Activated naive CD4-positive, alpha-beta T cell treated with anti-CD3 and anti-CD28 coated beads, Interleukin-2, amount 10 ng/mL, durations not matched to agents 7 days and 5 days (primary cell): Measurements from ENCODE around the gene PPP1R11.
A peak's percentile ranks its signal among the peaks of the same experiment; 100 is the strongest.

Source experiments
- CTCF ChIA-PET: fragments of 350-600 bp; sonication (Branson Sonifier 250); formaldehyde crosslinking; loops from one replicate; lab custom pipeline; 2021; ENCODE audit warnings: antibody characterized with exemption; lab: Charles Lee
- DNase-seq: peaks from one replicate; pipeline ENCODE4 v3.0.0-alpha.2; 2020
- H3K27ac Mint-ChIP-seq: one replicate; pipeline ENCODE4 v1.8.0; 2021; ENCODE audit warnings: mild to moderate bottlenecking, moderate library complexity, mixed read lengths
- H3K27me3 Mint-ChIP-seq: one replicate; pipeline ENCODE4 v1.8.0; 2021; ENCODE audit warnings: mild to moderate bottlenecking, mixed read lengths
- H3K36me3 Mint-ChIP-seq: one replicate; pipeline ENCODE4 v1.8.0; 2021; ENCODE audit warnings: mixed read lengths
- H3K4me1 Mint-ChIP-seq: one replicate; pipeline ENCODE4 v1.8.0; 2021; ENCODE audit warnings: mixed read lengths
- H3K4me3 Mint-ChIP-seq: one replicate; pipeline ENCODE4 v1.8.0; 2021; ENCODE audit warnings: mild to moderate bottlenecking, moderate library complexity, mixed read lengths
- H3K9me3 Mint-ChIP-seq: one replicate; pipeline ENCODE4 v1.8.0; 2021; ENCODE audit warnings: mixed read lengths

Gene PPP1R11

DNA sequence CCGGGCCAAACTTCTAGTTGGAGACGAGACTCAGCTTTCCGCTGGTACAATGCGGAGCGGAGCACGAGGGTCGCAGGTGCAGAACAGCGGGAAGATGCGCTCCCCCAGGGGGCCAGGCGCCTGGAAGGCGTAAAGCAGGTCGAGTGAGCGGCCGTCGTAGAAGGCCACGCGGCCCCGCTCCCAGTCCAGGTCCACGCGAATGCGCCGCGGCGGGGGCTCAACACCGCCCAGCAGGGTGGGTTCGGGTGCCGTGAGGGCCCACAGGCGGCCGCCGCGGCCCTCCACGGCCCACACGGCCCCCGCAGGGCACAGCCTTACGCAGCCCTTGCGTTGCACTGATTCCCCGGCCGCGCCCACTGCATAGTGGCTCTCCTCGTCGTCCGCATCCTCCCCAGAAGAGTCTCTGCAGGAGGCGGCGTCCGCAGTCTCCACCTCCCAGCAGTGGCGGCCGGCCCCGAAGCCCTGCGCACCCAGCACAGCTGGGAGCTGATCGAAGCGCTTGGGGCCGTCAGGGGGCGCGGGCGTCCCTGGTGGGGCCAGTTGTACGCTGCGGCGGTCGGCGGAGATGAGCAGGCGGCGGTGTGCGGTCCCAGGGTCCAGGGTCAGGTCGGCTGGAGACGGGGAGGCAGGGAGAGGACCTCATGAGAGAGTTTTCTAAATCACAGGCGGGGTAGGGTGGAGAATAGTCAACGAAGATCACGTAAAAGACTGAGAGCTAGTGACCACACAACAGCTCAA is 4.3 kb downstream of the PPP1R11 start:
- H3K9me3 Mint-ChIP-seq: no peaks in the 10 kb centered on the region
- H3K27me3 Mint-ChIP-seq: peaks cover 61% of the 10 kb centered on the region
- peaks cover 41% of the 10 kb centered on the region for H3K36me3 Mint-ChIP-seq
- peaks cover 53% of the 10 kb centered on the region for H3K4me1 Mint-ChIP-seq
- CTCF ChIA-PET: interaction anchor here (1.3 kb wide), 1 partner anchor 97 kb away, joined by 3 read pairs; no protein-coding TSS in a partner anchor
- H3K27ac Mint-ChIP-seq: no peak overlapping the region
- H3K4me3 Mint-ChIP-seq: no peak overlapping the region
- DNase-seq: no peak

DNA sequence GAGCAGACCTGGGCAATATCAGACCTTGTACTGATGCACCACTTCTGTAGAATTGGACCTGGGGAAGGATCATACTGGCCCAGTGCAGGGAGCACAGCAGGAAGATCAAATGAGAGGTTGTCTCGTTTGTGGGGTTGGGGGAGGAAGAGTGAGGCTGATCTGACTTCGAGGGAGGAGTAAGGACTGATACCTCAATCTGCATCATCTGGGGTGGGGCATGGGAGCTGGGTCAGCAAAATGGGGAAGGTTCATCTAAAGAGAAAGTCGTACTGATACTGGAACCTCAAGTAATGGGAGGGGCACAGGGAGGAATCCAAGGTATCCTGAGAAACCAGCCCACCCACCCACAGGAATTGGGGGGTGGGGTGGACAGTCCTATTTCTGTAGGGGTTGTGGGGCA is 4.9 kb downstream of the PPP1R11 start:
- DNase-seq: no peak
- peaks cover 66% of the 10 kb centered on the region for H3K27me3 Mint-ChIP-seq
- CTCF ChIA-PET: no interaction called here
- H3K36me3 Mint-ChIP-seq: peaks cover 40% of the 10 kb centered on the region
- H3K27ac Mint-ChIP-seq: no peak overlapping the region
- no peaks in the 10 kb centered on the region for H3K9me3 Mint-ChIP-seq
- no peak overlapping the region for H3K4me3 Mint-ChIP-seq
- H3K4me1 Mint-ChIP-seq: peaks cover 55% of the 10 kb centered on the region

DNA sequence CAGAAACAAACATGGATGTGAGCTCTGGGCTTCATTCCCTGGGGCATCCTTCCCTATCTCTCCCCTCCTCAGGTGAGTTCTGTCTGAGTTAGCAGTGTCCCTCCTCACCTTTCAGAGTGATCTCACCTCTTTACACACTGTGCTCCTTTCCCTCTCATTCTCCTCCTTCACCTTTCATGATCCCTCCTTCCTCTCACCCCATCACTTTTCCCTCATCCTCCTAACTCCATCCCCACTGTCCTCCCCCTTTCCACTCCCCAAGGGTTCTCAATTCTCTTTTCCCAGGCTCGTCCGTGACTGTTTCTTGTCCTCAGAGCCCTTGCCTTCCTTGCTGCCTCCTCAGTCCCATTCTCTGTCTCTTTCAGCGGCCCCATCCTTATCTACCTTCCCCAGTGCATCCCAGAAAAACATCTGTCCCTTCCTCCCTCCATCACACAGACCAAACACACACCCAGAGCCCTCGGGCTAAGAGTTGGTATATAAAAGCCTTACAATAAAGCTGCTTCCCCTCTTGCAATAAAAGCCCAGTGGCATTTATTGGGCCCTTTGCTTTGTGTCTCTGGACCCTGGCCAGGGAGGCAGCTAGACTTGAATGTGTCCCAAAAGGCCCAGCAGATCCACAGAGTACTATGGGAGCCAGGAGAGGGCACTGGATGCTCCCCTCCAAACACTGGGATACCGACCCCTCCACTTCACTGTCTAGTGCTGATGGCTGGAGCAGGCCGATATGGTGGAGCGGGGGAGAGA is 6.7 kb downstream of the PPP1R11 start:
- Mint-ChIP-seq H3K9me3 (no peaks in the 10 kb centered on the region), H3K4me3 (no peak overlapping the region), H3K36me3 (peaks cover 29% of the 10 kb centered on the region), H3K27me3 (peaks cover 82% of the 10 kb centered on the region), H3K4me1 (peaks cover 54% of the 10 kb centered on the region), H3K27ac (peak overlapping the region; percentile 3)
- DNase-seq: no peak
- CTCF ChIA-PET: interaction anchor here (0.9 to 4.1 kb wide), 3 partner anchors 30 to 97 kb away, joined by 3 to 13 read pairs (median 4); no protein-coding TSS in a partner anchor

- Mint-ChIP-seq H3K27me3 (peaks cover 91% of the 10 kb centered on the region), H3K27ac (no peak overlapping the region), H3K36me3 (peaks cover 23% of the 10 kb centered on the region), H3K4me3 (no peak overlapping the region), H3K9me3 (no peaks in the 10 kb centered on the region), H3K4me1 (peaks cover 52% of the 10 kb centered on the region)
- DNase-seq: no peak
- CTCF ChIA-PET: interaction anchor here (1.6 to 4.1 kb wide), 2 partner anchors 29 to 57 kb away, joined by 4 to 13 read pairs; no protein-coding TSS in a partner anchor
Measured at GRCh38 chr6:30074331-30075093, 7.5 kb downstream of the PPP1R11 start.

DNA sequence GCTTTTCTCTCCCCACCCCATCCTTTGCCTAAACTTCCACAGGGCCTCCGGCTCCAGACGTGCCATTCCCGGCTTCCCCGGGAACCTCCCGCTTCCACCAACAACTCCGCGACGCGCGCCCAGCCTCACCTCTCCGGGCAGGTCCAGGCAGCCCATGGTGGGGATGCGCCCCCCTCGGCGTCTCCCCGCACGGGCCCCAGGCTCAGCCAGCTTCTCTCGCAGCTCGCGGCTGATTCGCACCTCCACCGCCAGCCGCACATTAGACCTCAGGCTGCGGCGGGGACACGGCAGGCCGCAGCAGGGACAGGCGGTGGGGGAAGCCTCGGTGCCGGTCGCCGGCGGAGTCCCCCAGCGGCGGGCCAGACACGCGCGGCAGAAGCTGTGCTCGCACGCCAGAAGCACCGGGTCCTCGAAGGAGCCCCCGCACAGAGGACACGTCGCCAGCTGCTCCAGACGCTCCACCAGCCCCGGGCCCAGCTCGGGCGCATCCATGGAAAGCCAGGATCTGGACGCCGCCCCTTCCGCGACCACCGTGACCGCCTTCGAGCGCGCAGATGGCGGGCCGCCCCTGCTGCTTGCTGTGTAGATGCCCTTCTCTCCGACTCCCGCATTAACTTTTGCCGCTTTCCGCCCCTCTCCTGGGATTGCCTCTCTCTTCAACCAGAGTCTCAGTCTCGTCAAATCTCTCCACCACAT is 8.2 kb downstream of the PPP1R11 start, which contains the start of gene RNF39:
TSS of gene RNF39 (minus strand) at position 676 of the 696 bp plus-strand sequence. CDS start at position 492, 184 bp downstream.
- H3K27me3 Mint-ChIP-seq: peaks cover 96% of the 10 kb centered on the region
- no peak within 1 kb of the TSS for H3K27ac Mint-ChIP-seq
- no peaks in the 10 kb centered on the region for H3K9me3 Mint-ChIP-seq
- peaks cover 49% of the 10 kb centered on the region for H3K4me1 Mint-ChIP-seq
- H3K36me3 Mint-ChIP-seq: peaks cover 16% of the 10 kb centered on the region
- DNase-seq: no peak
- CTCF ChIA-PET: interaction anchor here (1.6 to 4.1 kb wide), 2 partner anchors 28 to 56 kb away, joined by 4 to 13 read pairs; no protein-coding TSS in a partner anchor
- peak within 1 kb of the TSS; percentile 10 for H3K4me3 Mint-ChIP-seq

DNA sequence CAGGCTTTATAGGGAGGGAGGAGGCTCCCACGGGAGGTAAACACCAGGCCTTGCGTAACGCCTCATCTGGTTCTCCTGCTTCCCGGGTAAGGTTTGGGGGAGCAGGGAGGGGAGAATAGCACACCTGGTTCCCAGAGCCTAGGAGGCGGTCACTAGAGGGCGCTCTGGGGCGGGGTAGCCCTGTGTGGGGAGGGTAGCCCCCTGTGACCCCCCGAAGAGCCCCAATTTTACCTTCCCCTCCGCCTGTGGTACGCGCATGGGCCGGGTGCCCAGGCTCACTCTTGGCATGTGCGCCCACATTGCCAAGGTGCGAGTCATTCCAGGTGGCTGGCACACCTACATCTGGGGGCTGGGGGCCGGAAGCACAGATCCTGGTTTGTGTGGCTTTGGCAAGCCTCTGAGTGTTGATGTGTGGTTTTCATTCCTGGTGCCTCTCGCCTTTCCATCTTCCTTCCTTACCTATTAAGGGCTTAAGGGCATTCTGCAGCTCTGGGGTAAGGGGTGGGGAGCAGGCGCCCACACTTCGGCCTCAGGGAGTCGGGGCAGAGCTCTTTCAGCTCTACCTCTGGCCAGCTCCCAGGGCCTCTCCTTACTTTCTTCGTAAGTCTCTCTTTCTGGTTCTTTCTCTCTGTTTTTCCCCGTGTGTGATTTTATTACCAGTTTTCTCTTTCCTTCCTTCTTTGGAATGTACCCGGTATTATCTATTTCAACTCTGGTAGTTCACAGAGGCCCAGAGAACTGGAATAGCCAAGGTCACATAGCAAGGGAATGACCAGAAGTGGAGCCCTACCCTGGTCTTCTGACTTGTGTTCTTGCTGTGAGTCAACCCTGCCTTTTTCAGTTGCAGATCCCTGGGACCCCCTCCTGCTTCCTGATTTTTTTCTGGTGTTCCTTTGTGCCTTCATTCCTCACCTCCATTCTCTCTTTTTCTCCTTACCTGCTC is 9.1 kb downstream of the PPP1R11 start:
- Mint-ChIP-seq H3K36me3 (peaks cover 9% of the 10 kb centered on the region), H3K4me1 (peaks cover 45% of the 10 kb centered on the region), H3K27ac (no peak overlapping the region), H3K27me3 (peaks cover 90% of the 10 kb centered on the region), H3K4me3 (peak overlapping the region; percentile 10), H3K9me3 (peaks cover 1% of the 10 kb centered on the region)
- DNase-seq: no peak
- CTCF ChIA-PET: interaction anchor here (1.3 to 4.1 kb wide), 5 partner anchors 9 to 55 kb away, joined by 3 to 13 read pairs (median 6); partner anchors contain the start of gene PPP1R11

GRCh38 chr6:30077218-30077617 is 10.2 kb downstream of the PPP1R11 start:
- no peak for DNase-seq
- H3K27ac Mint-ChIP-seq: no peak overlapping the region
- peaks cover 3% of the 10 kb centered on the region for H3K9me3 Mint-ChIP-seq
- H3K4me1 Mint-ChIP-seq: peaks cover 38% of the 10 kb centered on the region
- H3K4me3 Mint-ChIP-seq: no peak overlapping the region
- CTCF ChIA-PET: interaction anchor here (1.4 to 4.1 kb wide), 5 partner anchors 10 to 54 kb away, joined by 4 to 13 read pairs (median 6); partner anchors contain the start of gene PPP1R11
- H3K27me3 Mint-ChIP-seq: peaks cover 79% of the 10 kb centered on the region
- H3K36me3 Mint-ChIP-seq: peaks cover 2% of the 10 kb centered on the region

DNA sequence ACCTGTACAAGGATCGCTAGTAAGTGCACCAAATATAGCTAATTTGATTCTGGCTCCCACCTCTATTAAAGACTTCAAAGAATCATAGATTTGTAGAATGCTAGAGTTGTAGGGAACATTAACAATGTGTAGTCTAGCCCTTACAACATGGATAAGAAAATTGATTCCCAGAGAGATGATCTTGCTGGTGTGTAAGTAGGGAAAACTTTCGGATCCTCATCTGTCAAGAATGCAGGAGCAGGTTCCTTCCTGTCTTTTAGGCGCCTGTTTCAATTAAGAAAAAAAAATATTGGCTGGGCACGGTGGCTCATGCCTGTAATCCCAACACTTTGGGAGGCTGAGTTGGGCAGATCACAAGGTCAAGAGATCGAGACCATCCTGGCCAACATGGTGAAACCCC is 20.9 kb downstream of the PPP1R11 start:
- Mint-ChIP-seq H3K27ac (no peak overlapping the region), H3K27me3 (peaks cover 57% of the 10 kb centered on the region), H3K4me1 (no peaks in the 10 kb centered on the region), H3K4me3 (no peak overlapping the region), H3K36me3 (no peaks in the 10 kb centered on the region), H3K9me3 (no peaks in the 10 kb centered on the region)
- DNase-seq: no peak
- CTCF ChIA-PET: interaction anchor here (0.8 to 1.8 kb wide), 4 partner anchors 10 to 44 kb away, joined by 3 to 5 read pairs (median 4); no protein-coding TSS in a partner anchor

GRCh38 chr6:30091577-30092381 is 24.8 kb downstream of the PPP1R11 start:
- peaks cover 83% of the 10 kb centered on the region for H3K27me3 Mint-ChIP-seq
- no peak overlapping the region for H3K4me3 Mint-ChIP-seq
- no peaks in the 10 kb centered on the region for H3K36me3 Mint-ChIP-seq
- CTCF ChIA-PET: interaction anchor here (3.1 kb wide), 1 partner anchor 40 kb away, joined by 8 read pairs; no protein-coding TSS in a partner anchor
- H3K9me3 Mint-ChIP-seq: no peaks in the 10 kb centered on the region
- DNase-seq: no peak
- no peaks in the 10 kb centered on the region for H3K4me1 Mint-ChIP-seq
- no peak overlapping the region for H3K27ac Mint-ChIP-seq

- H3K27me3 Mint-ChIP-seq: peaks cover 89% of the 10 kb centered on the region
Measured at GRCh38 chr6:30092852-30093543, 26.0 kb downstream of the PPP1R11 start.

DNA sequence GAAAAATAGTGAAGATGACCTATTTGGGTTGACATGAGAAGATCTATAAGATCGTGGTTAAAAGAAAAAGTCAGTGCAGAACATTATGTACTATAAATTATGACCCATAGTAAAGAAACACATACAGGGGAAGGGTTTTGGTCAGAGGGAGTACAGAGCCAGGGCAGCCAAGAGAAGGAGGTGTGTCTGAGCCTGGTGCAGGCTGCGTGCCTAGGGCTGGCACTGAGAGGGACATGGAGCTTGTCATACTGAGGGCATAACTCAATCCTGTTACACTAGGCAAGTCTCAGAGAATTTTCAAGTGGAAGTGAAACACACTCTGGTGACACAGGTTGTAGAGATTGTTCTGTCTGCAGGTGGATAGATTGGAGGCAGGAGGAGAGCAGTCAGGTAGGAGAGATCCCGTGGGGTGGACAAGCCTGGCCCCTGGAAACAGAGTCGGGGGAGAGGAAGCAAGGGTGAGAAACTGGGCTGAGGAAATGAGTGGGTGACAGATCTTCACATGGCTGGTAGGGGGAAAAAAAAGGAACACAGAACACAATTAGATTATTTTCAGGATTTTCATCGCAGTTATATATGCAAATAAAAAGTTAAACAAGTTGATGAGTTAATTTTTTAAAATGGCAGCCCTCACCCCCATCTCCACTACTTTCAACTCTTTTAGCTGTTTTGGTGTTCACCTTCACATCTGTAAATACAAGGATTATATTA is 27.1 kb downstream of the PPP1R11 start:
- Mint-ChIP-seq H3K27me3 (peaks cover 89% of the 10 kb centered on the region), H3K4me1 (peaks cover 19% of the 10 kb centered on the region), H3K4me3 (no peak overlapping the region), H3K9me3 (no peaks in the 10 kb centered on the region), H3K36me3 (no peaks in the 10 kb centered on the region), H3K27ac (no peak overlapping the region)
- CTCF ChIA-PET: interaction anchor here (0.8 to 1.2 kb wide), 2 partner anchors 9 to 39 kb away, joined by 3 to 5 read pairs; no protein-coding TSS in a partner anchor
- DNase-seq: no peak

More at GRCh38 chr6:30092852-30093543, 26.0 kb downstream of the PPP1R11 start:
- no peak for DNase-seq
- CTCF ChIA-PET: no interaction called here
- no peak overlapping the region for H3K4me3 Mint-ChIP-seq
- no peak overlapping the region for H3K27ac Mint-ChIP-seq
- H3K4me1 Mint-ChIP-seq: peaks cover 10% of the 10 kb centered on the region
- no peaks in the 10 kb centered on the region for H3K36me3 Mint-ChIP-seq
- H3K9me3 Mint-ChIP-seq: no peaks in the 10 kb centered on the region
